ENCODE measurements around the gene SLC25A33. TPM values are rescaled to one million over a fixed set of nuclear protein-coding genes. Genes with fewer than 3 reads are reported as not detected.
"Not testable (repeated sequence)": the region's sequence is repeated elsewhere in the genome, so short reads cannot be mapped to it uniquely, and the experiment has no call there.

Gene SLC25A33
- total RNA-seq, 6 experiments from 2014 or later: 3.5 to 26.5 (median 8.2) TPM

DNA sequence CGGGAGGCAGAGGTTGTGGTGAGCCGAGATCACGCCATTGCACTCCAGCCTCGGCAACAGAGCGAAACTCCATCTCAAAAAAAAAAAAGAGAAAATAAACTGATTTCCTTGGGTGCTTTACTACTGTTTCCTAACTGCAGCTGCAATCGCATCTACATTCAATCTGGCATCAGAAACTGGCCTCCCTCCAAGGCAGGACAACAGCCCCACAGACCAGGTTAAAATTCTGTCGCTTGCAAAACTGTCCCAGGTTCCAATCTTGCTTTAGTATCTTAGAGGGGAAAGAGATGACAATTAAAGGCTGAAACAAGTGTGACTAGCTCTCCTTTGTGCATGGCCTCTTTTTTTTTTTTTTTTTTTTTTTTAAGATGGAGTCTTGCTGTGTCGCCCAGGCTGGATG, 32.4 kb upstream of the SLC25A33 start:
- ATAC-seq (peak; percentile 41 to 48 (median 45)), DNase-seq (peak in 2 of 3 donors; percentile 43 to 82)
- H3K4me3 ChIP-seq: no peak overlapping the region
- no peaks in the 10 kb centered on the region for H3K27me3 ChIP-seq
- H3K4me1 ChIP-seq: peaks cover 0 to 23% (median 8%) of the 10 kb centered on the region in 4 donors
- H3K36me3 ChIP-seq: no peaks in the 10 kb centered on the region
- H3K27ac ChIP-seq: no peak overlapping the region
- no peaks in the 10 kb centered on the region for H3K9me3 ChIP-seq
- intact Hi-C loops (cut with DNase I): no loop called here
- TF ChIP-seq POLR2A (IDR thresholded peaks at IDR 0.05): no peak
- WGBS (ENCODE audit: insufficient coverage, low coverage, low lambda C conversion rate, missing lambda C conversion rate): 54% methylated on average over 8 of the region's 8 CpGs

DNA sequence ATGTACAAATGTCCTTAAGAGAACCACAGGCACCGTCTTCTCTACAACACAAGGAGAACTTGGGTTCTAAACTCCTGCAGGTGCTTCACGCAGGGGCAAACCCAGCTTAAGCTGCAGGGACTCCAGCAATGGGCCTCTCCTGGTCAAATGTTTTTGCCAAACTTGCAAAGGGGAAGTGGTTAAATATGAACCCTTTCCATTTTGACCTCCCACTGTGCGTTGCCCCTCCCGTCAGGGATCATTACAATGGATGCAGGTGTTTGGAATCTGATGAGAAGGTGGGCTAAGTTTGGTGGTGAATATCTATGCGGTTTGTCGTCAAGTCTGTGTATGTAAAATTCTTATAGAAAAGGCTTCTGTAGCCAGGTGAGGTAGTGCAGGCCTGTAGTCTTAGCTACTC, 29.1 kb upstream of the SLC25A33 start:
- Histone ChIP-seq H3K9me3 (no peaks in the 10 kb centered on the region), H3K27me3 (no peaks in the 10 kb centered on the region), H3K27ac (no peak overlapping the region), H3K4me3 (no peak overlapping the region), H3K36me3 (no peaks in the 10 kb centered on the region), H3K4me1 (peaks cover 0 to 18% (median 2%) of the 10 kb centered on the region in 4 donors)
- TF ChIP-seq, protein P1, sequence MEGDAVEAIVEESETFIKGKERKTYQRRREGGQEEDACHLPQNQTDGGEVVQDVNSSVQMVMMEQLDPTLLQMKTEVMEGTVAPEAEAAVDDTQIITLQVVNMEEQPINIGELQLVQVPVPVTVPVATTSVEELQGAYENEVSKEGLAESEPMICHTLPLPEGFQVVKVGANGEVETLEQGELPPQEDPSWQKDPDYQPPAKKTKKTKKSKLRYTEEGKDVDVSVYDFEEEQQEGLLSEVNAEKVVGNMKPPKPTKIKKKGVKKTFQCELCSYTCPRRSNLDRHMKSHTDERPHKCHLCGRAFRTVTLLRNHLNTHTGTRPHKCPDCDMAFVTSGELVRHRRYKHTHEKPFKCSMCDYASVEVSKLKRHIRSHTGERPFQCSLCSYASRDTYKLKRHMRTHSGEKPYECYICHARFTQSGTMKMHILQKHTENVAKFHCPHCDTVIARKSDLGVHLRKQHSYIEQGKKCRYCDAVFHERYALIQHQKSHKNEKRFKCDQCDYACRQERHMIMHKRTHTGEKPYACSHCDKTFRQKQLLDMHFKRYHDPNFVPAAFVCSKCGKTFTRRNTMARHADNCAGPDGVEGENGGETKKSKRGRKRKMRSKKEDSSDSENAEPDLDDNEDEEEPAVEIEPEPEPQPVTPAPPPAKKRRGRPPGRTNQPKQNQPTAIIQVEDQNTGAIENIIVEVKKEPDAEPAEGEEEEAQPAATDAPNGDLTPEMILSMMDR (IDR thresholded peaks at IDR 0.05): no peak
- TF ChIP-seq POLR2A (IDR thresholded peaks at IDR 0.05): no peak
- ATAC-seq: no peak
- WGBS (ENCODE audit: insufficient coverage, low coverage, low lambda C conversion rate, missing lambda C conversion rate): 93% methylated on average over 5 of the region's 6 CpGs
- intact Hi-C loops (cut with DNase I): no loop called here
- DNase-seq: no peak

DNA sequence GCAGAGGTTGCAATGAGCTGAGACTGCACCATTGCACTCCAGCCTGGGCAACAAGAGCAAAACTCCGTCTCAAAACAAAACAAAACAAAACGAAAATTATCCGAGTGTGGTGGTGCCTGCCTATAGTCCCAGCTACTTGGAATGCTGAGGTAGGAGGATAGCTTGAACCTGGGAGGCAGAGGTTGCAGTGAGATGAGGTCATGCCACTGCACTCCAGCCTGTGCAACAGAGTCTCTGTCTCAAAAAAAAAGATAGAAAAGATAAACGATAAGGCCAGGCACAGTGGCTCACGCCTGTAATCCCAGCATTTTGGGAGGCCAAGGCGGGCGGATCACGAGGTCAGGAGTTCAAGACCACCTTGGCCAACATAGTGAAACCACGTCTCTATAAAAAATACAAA, 23.7 kb upstream of the SLC25A33 start:
- H3K27me3 ChIP-seq; H3K27ac ChIP-seq; ATAC-seq; DNase-seq; H3K36me3 ChIP-seq; H3K9me3 ChIP-seq; intact Hi-C loops (cut with DNase I); H3K4me3 ChIP-seq: not testable (repeated sequence)
- 96% methylated on average over 9 of the region's 9 CpGs for WGBS (ENCODE audit: insufficient coverage, low coverage, low lambda C conversion rate, missing lambda C conversion rate)
- H3K4me1 ChIP-seq: peaks cover 0 to 16% (median 2%) of the 10 kb centered on the region in 4 donors

DNA sequence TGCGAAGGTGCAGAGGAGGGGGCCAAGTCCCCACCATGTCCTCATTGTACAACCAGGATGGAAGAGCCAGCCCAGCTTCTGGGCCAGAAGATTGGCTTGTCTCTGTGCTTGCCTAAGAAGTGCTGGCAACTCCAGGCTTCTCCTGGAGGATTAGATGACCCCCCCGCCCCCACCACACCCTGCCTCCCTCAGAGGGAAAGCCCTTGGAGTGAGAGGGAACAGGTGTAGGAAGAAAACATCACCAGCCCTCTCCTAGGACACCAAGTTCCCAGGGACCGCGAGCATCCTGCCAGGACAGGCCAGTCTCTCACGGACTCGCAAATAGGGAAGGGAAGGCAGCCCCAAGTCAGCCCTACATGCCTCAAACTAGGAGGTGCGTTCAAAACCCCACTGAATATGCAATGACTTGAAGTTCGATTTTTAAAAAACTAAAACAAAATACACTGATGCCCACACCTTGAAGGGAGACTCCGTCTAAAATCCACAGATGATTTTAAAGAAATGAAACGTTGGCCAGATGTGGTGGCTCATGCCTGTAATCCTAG, 20.7 kb upstream of the SLC25A33 start:
- TF ChIP-seq, protein P1 (IDR thresholded peaks at IDR 0.05): no peak
- no peak for TF ChIP-seq POLR2A (IDR thresholded peaks at IDR 0.05)
- intact Hi-C loops (cut with DNase I): no loop called here
- DNase-seq (no peak), ATAC-seq (no peak)
- Histone ChIP-seq H3K27ac (no peak overlapping the region), H3K4me3 (no peak overlapping the region), H3K9me3 (no peaks in the 10 kb centered on the region), H3K27me3 (no peaks in the 10 kb centered on the region), H3K36me3 (no peaks in the 10 kb centered on the region), H3K4me1 (peaks cover 0 to 1% (median 0%) of the 10 kb centered on the region in 4 donors)
- 80% methylated on average over 6 of the region's 10 CpGs for WGBS (ENCODE audit: insufficient coverage, low coverage, low lambda C conversion rate, missing lambda C conversion rate)

DNA sequence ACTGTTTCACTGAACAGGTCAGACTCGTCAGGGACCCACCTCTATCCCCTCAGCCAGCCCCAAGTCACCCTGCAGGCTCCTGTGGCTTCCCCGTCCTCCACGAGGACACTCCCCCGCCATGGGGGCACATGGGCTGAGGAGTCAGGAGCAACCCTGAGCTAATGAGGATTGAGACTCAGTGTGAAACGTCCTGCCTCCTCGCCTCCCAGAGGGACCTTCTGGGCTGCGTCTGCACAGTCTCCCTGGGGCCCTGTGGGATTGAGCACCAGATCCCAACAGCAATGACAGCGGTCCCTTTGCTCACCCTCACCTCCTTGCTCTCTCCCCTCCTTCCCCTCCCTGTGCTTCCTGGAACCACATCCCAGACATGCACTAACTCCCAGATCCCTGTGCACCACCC, 18.9 kb upstream of the SLC25A33 start:
- Histone ChIP-seq H3K4me1 (no peaks in the 10 kb centered on the region), H3K9me3 (no peaks in the 10 kb centered on the region), H3K36me3 (no peaks in the 10 kb centered on the region), H3K27me3 (no peaks in the 10 kb centered on the region), H3K27ac (no peak overlapping the region), H3K4me3 (no peak overlapping the region)
- ATAC-seq: peak in 1 of 4 donors; percentile 35
- DNase-seq: no peak
- intact Hi-C loops (cut with DNase I): no loop called here
- TF ChIP-seq POLR2A (IDR thresholded peaks at IDR 0.05): no peak
- TF ChIP-seq, protein P1 (IDR thresholded peaks at IDR 0.05): no peak
- WGBS (ENCODE audit: insufficient coverage, low coverage, low lambda C conversion rate, missing lambda C conversion rate): 74% methylated on average over 4 of the region's 8 CpGs

All from right lobe of liver (tissue), 6 donors.